NT2/D1 (cell line): ENCODE results near the gene WBP11.

Experiments
- SUZ12 ChIP-seq: IDR thresholded peaks from 2 replicates; pipeline ENCODE4 v1.6.1; 2011; ENCODE audit not compliant: insufficient read length, insufficient read depth; ENCODE audit errors: extremely low read depth
- YY1 ChIP-seq: IDR thresholded peaks from 2 replicates; pipeline ENCODE4 v1.6.1; 2011; ENCODE audit not compliant: insufficient read length, insufficient read depth
- ZNF274 ChIP-seq: IDR thresholded peaks from 2 replicates; pipeline ENCODE4 v1.6.1; 2011; ENCODE audit warnings: mild to moderate bottlenecking, low read depth, low read length

- TF ChIP-seq YY1 (no peak), ZNF274 (no peak), SUZ12 (no peak)
These were observed 30.3 kb downstream of the WBP11 start for GRCh38 chr12:14772946-14773345.
